OCI-LY7 (cell line): ENCODE data around the gene ADAMTS6. TPM values are rescaled to one million over a fixed set of nuclear protein-coding genes. Genes with fewer than 3 reads are reported as not detected.

Source experiments
- BruUV-seq: library from RNA; stranded (reverse); fragments of 400-500 nt; replicated peaks from 2 replicates; lab custom pipeline; 2021; lab: Mats Ljungman, UMichigan
- CTCF ChIA-PET: fragments of 300-600 bp; sonication (Branson Sonifier 250); formaldehyde crosslinking; loops from one replicate; lab custom pipeline; 2022; ENCODE audit warnings: antibody characterized with exemption; ENCODE audit not compliant: unreplicated experiment; lab: Charles Lee
- POLR2A ChIA-PET: fragments of 300-600 bp; sonication (Branson Sonifier 250); formaldehyde crosslinking; loops from one replicate; lab custom pipeline; 2022; ENCODE audit warnings: antibody characterized with exemption; lab: Charles Lee
- DNase-seq: peaks from one replicate; pipeline ENCODE4 v3.0.0-alpha.2; 2015; ENCODE audit warnings: low spot score
- H2AFZ ChIP-seq: fragments of 200-600 bp; sonication (generic), shearing (Covaris generic); 2 replicates; pipeline ENCODE4 v1.6.1; 2014; ENCODE audit warnings: mild to moderate bottlenecking, antibody characterized with exemption, low read length, moderate library complexity
- H3K27ac ChIP-seq: fragments of 200-600 bp; sonication (generic); 2 replicates; pipeline ENCODE4 v1.5.1; 2014; ENCODE audit warnings: mixed run types, low read depth, mild to moderate bottlenecking, moderate library complexity, low read length, inconsistent platforms; ENCODE audit not compliant: poor library complexity, severe bottlenecking
- H3K36me3 ChIP-seq: fragments of 200-600 bp; sonication (generic); 2 replicates; pipeline ENCODE4 v1.6.1; 2014; ENCODE audit warnings: mild to moderate bottlenecking, antibody characterized with exemption, low read length, moderate library complexity, mixed read lengths; ENCODE audit not compliant: insufficient read depth
- H3K4me1 ChIP-seq: fragments of 200-600 bp; sonication (generic); 2 replicates; pipeline ENCODE4 v1.5.1; 2014; ENCODE audit warnings: mild to moderate bottlenecking, low read length; ENCODE audit not compliant: insufficient read depth, poor library complexity, severe bottlenecking
- H3K4me2 ChIP-seq: fragments of 200-600 bp; sonication (generic); 2 replicates; pipeline ENCODE4 v1.6.1; 2014; ENCODE audit warnings: mild to moderate bottlenecking, low read length
- H3K4me3 ChIP-seq: fragments of 200-600 bp; sonication (generic); 2 replicates; pipeline ENCODE4 v1.5.1; 2014; ENCODE audit warnings: mild to moderate bottlenecking, low read depth, low read length; ENCODE audit not compliant: poor library complexity, severe bottlenecking
- H3K79me2 ChIP-seq: fragments of 200-600 bp; sonication (generic); 2 replicates; pipeline ENCODE4 v1.6.1; 2016; ENCODE audit warnings: low read depth, mild to moderate bottlenecking, low read length, moderate library complexity, mixed read lengths; ENCODE audit not compliant: insufficient read depth
- H3K9me2 ChIP-seq: fragments of 200-600 bp; sonication (generic); 2 replicates; pipeline ENCODE4 v1.6.1; 2016; ENCODE audit warnings: mild to moderate bottlenecking, low read length, mixed read lengths; ENCODE audit not compliant: insufficient read depth
- H3K9me3 ChIP-seq: fragments of 200-600 bp; sonication (generic); 2 replicates; pipeline ENCODE4 v1.6.1; 2014; ENCODE audit warnings: mild to moderate bottlenecking, mixed run types, low read length, mixed read lengths
- H4K20me1 ChIP-seq: fragments of 200-600 bp; sonication (generic); 2 replicates; pipeline ENCODE4 v1.6.1; 2014; ENCODE audit warnings: mild to moderate bottlenecking, antibody characterized with exemption, low read length, moderate library complexity, mixed read lengths; ENCODE audit not compliant: insufficient read depth
- CTCF ChIP-seq: fragments of 200-600 bp; sonication (generic); conservative IDR thresholded peaks from 2 replicates; pipeline ENCODE4 v1.5.1; 2014; ENCODE audit warnings: mild to moderate bottlenecking, antibody characterized with exemption, low read length, moderate library complexity, mixed read lengths
- EZH2phosphoT487 ChIP-seq: fragments of 200-600 bp; sonication (generic); IDR thresholded peaks from 2 replicates; pipeline ENCODE4 v1.6.1; 2018; ENCODE audit warnings: low read depth, borderline replicate concordance, mild to moderate bottlenecking, mixed run types, antibody characterized with exemption, low read length, moderate library complexity, mixed read lengths
- intact Hi-C: fragments of 100-400 bp; cut with micrococcal nuclease; formaldehyde crosslinking; loops from one replicate; pipeline ENCODE4 v1.10.0; 2022; ENCODE audit not compliant: unreplicated experiment
- total RNA-seq, 2 experiments: library from RNA; depleted of rRNA in 1 of 2; stranded (reverse); fragments of >200 nt in 1 of 2; shearing (Covaris generic) in 1 of 2; gene quantifications; 2 replicates each; pipeline ENCODE4 v1.2.3, GENCODE V29; 2014 to 2022

Gene ADAMTS6
- total RNA-seq, 2 experiments from 2014 or later = 13.9 to 18.1 TPM

- Histone ChIP-seq H3K4me1 (no peaks in the 10 kb centered on the region), H3K27ac (no peak overlapping the region), H3K79me2 (no peaks in the 10 kb centered on the region), H3K4me3 (no peak overlapping the region), H4K20me1 (no peaks in the 10 kb centered on the region), H2AFZ (no peak overlapping the region), H3K9me3 (no peaks in the 10 kb centered on the region), H3K9me2 (no peaks in the 10 kb centered on the region), H3K4me2 (no peak overlapping the region), H3K36me3 (peaks cover 5% of the 10 kb centered on the region; the same call in 1 of the 2 replicates)
- TF ChIP-seq CTCF (no peak), EZH2phosphoT487 (no peak)
- ChIA-PET CTCF (no interaction called here), POLR2A (no interaction called here)
- intact Hi-C loops = no loop called here
- DNase-seq = no peak
- BruUV-seq = no TSS peak
Observed at GRCh38 chr5:65461490-65461889, 20.2 kb downstream of the ADAMTS6 start.

GRCh38 chr5:65459995-65460394 lies 21.7 kb downstream of the ADAMTS6 start:
- ChIA-PET POLR2A (interaction anchor here (0.6 to 1.6 kb wide), 6 partner anchors 13 to 568 kb away, joined by 3 to 5 read pairs (median 4); no protein-coding TSS in a partner anchor), CTCF (no interaction called here)
- Histone ChIP-seq H3K4me3 (no peak overlapping the region), H3K9me2 (no peaks in the 10 kb centered on the region), H4K20me1 (no peaks in the 10 kb centered on the region), H3K9me3 (no peaks in the 10 kb centered on the region), H3K36me3 (peaks cover 7% of the 10 kb centered on the region; the same call in 1 of the 2 replicates), H3K4me1 (no peaks in the 10 kb centered on the region), H3K79me2 (no peaks in the 10 kb centered on the region), H3K4me2 (no peak overlapping the region), H2AFZ (no peak overlapping the region), H3K27ac (no peak overlapping the region)
- intact Hi-C loops = no loop called here
- TF ChIP-seq CTCF (no peak), EZH2phosphoT487 (no peak)
- no peak for DNase-seq
- no TSS peak for BruUV-seq

GRCh38 chr5:65455064-65455463 lies 26.7 kb downstream of the ADAMTS6 start:
- intact Hi-C loops = no loop called here
- H2AFZ ChIP-seq = no peak overlapping the region
- H3K4me3 ChIP-seq = no peak overlapping the region
- H3K4me2 ChIP-seq = no peak overlapping the region
- no peaks in the 10 kb centered on the region for H3K4me1 ChIP-seq
- DNase-seq = no peak
- no peaks in the 10 kb centered on the region for H3K79me2 ChIP-seq
- TF ChIP-seq CTCF (no peak), EZH2phosphoT487 (no peak)
- H4K20me1 ChIP-seq = no peaks in the 10 kb centered on the region
- no TSS peak for BruUV-seq
- POLR2A ChIA-PET = interaction anchor here (1.2 to 1.4 kb wide), 2 partner anchors 11 to 461 kb away, joined by 3 to 4 read pairs; no protein-coding TSS in a partner anchor
- peaks cover 29% of the 10 kb centered on the region for H3K36me3 ChIP-seq
- no peaks in the 10 kb centered on the region for H3K9me3 ChIP-seq
- CTCF ChIA-PET = no interaction called here
- no peaks in the 10 kb centered on the region for H3K9me2 ChIP-seq
- no peak overlapping the region for H3K27ac ChIP-seq
